ENCODE data around the gene UBR4.

UBR4 gene

DNA sequence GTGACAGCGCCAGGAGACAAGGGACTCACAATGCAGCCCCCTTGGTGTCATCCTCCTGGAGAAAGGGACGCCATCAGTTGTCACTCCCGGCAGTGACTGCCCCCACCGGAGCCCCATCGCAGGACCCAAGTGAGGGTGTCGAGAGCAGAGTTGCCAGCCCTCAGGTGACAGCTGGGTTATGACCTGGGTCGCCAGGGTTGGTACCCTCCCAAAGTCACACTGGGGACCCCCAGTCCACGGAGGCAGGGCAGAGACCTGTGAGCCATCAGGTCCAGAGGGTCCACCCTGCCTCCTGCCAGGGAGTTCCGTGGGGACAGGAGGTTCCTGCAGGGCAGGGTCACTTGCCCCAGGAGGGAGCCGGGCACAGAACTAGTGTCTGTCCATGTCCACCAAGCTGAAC, 175.3 kb downstream of the UBR4 start:
- Histone ChIP-seq H3K4me3 (ENCODE audit: low read length) (no peak overlapping the region), H3K4me1 (ENCODE audit: control insufficient read depth, low read length) (no peaks in the 10 kb centered on the region), H3K9me3 (ENCODE audit: control insufficient read depth, insufficient read depth, low read length) (no peaks in the 10 kb centered on the region), H3K9me2 (replicated peaks; ENCODE audit: control insufficient read depth, low read length) (no peaks in the 10 kb centered on the region), H4K20me1 (ENCODE audit: control insufficient read depth, insufficient read depth, low read depth, low read length) (no peaks in the 10 kb centered on the region), H3K27ac (ENCODE audit: low read depth, low read length) (no peak overlapping the region), H3K4me2 (ENCODE audit: low read length) (no peak overlapping the region), H3F3A (ENCODE audit: control insufficient read depth, insufficient read depth) (no peaks in the 10 kb centered on the region), H3K36me3 (ENCODE audit: control insufficient read depth, low read length) (no peaks in the 10 kb centered on the region), H3K27me3 (ENCODE audit: control insufficient read depth, low read length) (0 out of 2 replicates have a peak, but pooled peaks cover 2% of the 10 kb centered on the region), H3K79me2 (ENCODE audit: control insufficient read depth, low read length) (no peaks in the 10 kb centered on the region)
- TF ChIP-seq, protein P1, sequence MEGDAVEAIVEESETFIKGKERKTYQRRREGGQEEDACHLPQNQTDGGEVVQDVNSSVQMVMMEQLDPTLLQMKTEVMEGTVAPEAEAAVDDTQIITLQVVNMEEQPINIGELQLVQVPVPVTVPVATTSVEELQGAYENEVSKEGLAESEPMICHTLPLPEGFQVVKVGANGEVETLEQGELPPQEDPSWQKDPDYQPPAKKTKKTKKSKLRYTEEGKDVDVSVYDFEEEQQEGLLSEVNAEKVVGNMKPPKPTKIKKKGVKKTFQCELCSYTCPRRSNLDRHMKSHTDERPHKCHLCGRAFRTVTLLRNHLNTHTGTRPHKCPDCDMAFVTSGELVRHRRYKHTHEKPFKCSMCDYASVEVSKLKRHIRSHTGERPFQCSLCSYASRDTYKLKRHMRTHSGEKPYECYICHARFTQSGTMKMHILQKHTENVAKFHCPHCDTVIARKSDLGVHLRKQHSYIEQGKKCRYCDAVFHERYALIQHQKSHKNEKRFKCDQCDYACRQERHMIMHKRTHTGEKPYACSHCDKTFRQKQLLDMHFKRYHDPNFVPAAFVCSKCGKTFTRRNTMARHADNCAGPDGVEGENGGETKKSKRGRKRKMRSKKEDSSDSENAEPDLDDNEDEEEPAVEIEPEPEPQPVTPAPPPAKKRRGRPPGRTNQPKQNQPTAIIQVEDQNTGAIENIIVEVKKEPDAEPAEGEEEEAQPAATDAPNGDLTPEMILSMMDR (IDR thresholded peaks at IDR 0.05; ENCODE audit: low read depth, low read length, poor library complexity, severe bottlenecking) = no peak
- TF ChIP-seq EZH2phosphoT487 (IDR thresholded peaks at IDR 0.05; ENCODE audit: borderline replicate concordance, low read length) = no peak

DNA sequence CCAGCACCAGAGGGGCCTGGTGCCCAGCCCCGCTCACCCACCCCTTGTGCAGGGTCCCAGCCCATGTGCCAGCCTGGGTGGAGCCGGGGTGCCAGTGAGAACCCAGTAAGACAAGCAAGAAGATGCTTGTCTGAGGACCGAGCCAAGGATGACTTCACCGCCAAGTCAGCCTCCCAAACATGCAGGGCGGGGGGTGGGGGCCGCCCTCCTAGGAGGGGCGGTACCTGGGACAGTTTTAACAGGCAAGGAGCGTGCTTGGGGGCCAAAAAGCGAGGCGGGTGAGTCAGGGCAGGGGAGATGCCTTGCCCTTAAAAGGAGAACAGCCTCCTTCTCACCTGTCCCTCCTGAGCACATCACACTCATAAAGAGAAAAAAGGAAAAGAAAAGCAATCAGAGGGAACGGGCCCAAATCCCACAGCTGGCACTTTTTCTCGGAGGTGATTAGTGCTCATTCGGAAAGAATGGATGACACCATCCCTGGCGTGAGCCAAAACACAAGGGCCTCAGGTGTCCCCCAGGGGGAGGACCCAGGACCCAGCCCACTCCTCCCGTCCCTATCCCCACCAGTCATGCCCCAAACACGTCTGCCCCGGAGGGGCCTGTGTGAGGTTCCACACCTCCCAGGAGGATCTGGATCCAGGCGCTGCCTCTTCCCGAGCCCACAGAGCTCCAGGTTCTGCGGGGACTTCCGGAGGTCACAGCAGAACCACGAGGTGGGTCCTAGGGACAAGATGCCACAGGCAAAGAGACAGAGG, 176.0 kb downstream of the UBR4 start:
- 0 out of 2 replicates have a peak, but pooled peaks cover 2% of the 10 kb centered on the region for H3K27me3 ChIP-seq (ENCODE audit: control insufficient read depth, low read length)
- H3K9me3 ChIP-seq (ENCODE audit: control insufficient read depth, insufficient read depth, low read length) = no peaks in the 10 kb centered on the region
- H4K20me1 ChIP-seq (ENCODE audit: control insufficient read depth, insufficient read depth, low read depth, low read length) = no peaks in the 10 kb centered on the region
- no peaks in the 10 kb centered on the region for H3K36me3 ChIP-seq (ENCODE audit: control insufficient read depth, low read length)
- H3K4me2 ChIP-seq (ENCODE audit: low read length) = no peak overlapping the region
- no peak overlapping the region for H3K4me3 ChIP-seq (ENCODE audit: low read length)
- H3K79me2 ChIP-seq (ENCODE audit: control insufficient read depth, low read length) = no peaks in the 10 kb centered on the region
- no peaks in the 10 kb centered on the region for H3F3A ChIP-seq (ENCODE audit: control insufficient read depth, insufficient read depth)
- H3K27ac ChIP-seq (ENCODE audit: low read depth, low read length) = no peak overlapping the region
- TF ChIP-seq EZH2phosphoT487 (IDR thresholded peaks at IDR 0.05; ENCODE audit: borderline replicate concordance, low read length) = no peak
- H3K4me1 ChIP-seq (ENCODE audit: control insufficient read depth, low read length) = no peaks in the 10 kb centered on the region
- no peaks in the 10 kb centered on the region for H3K9me2 ChIP-seq (replicated peaks; ENCODE audit: control insufficient read depth, low read length)

DNA sequence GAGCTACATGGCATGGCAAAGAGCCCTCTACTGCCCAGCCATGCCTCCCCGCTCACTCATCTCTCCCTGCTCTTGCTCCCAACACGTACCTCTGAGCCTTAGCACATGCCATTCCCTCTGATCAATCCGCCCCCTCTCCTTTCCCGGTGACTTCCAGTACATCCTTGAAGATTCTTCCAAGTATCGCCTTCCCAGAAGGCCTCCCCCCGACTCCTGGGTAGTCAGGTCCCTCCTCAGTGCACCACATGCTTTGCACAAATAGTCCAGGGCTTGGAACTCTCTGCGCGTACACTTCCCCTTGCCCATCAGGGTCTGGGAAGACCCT, 176.6 kb downstream of the UBR4 start:
- Histone ChIP-seq H3K36me3 (ENCODE audit: control insufficient read depth, low read length) (no peaks in the 10 kb centered on the region), H3K4me3 (ENCODE audit: low read length) (no peak overlapping the region), H3K27ac (ENCODE audit: low read depth, low read length) (no peak overlapping the region), H3K4me1 (ENCODE audit: control insufficient read depth, low read length) (no peaks in the 10 kb centered on the region), H4K20me1 (ENCODE audit: control insufficient read depth, insufficient read depth, low read depth, low read length) (no peaks in the 10 kb centered on the region), H3K4me2 (ENCODE audit: low read length) (no peak overlapping the region), H3K79me2 (ENCODE audit: control insufficient read depth, low read length) (no peaks in the 10 kb centered on the region), H3K27me3 (ENCODE audit: control insufficient read depth, low read length) (no peaks in the 10 kb centered on the region), H3K9me2 (replicated peaks; ENCODE audit: control insufficient read depth, low read length) (no peaks in the 10 kb centered on the region), H3F3A (ENCODE audit: control insufficient read depth, insufficient read depth) (no peaks in the 10 kb centered on the region), H3K9me3 (ENCODE audit: control insufficient read depth, insufficient read depth, low read length) (no peaks in the 10 kb centered on the region)
- TF ChIP-seq, protein P1 (IDR thresholded peaks at IDR 0.05; ENCODE audit: low read depth, low read length, poor library complexity, severe bottlenecking) = no peak
- no peak for TF ChIP-seq EZH2phosphoT487 (IDR thresholded peaks at IDR 0.05; ENCODE audit: borderline replicate concordance, low read length)

DNA sequence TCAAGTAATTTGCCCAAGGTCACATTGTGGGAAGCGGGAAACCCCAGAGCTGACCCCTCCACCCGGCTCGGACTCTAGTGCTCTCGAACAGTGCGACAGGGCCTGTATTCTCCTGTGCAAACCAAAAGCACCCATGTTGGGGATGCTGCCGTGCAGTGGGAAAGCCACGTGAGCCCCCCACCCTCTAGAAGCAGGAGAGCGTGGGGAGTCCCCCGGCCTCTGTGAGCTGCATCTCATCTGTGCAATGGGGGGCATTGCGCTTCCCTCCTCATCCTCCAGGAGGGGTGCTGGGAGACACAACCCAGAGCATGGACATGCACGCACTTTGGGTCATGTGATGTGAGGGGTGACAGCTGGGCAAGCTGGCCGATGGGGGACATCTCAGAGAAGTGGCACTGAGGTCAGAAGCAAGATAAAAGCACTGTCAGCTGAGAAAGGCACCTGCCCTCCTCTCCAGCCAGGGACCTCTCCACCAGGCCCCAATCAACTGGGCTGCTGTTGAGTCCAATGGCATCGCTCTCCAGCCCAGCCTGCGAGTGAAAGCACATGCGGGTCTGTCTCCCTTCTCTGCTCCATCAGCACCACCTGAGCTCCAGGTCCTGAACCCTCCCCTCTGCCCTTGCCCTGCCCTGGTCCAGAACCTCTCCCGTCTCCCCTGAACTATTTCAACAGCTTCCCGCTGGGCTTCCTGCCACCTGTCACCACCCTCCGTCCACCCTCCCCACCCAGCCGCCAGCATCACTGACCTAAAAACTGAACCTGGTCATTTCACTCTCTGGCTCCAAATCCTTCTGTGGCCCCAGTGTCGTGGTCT, 177.2 kb downstream of the UBR4 start:
- TF ChIP-seq EZH2phosphoT487 (IDR thresholded peaks at IDR 0.05; ENCODE audit: borderline replicate concordance, low read length) = no peak
- TF ChIP-seq, protein P1 (IDR thresholded peaks at IDR 0.05; ENCODE audit: low read depth, low read length, poor library complexity, severe bottlenecking) = no peak
- no peaks in the 10 kb centered on the region for H3K27me3 ChIP-seq (ENCODE audit: control insufficient read depth, low read length)

More for the DNA sequence above, 177.2 kb downstream of the UBR4 start:
- Histone ChIP-seq H3K4me1 (ENCODE audit: control insufficient read depth, low read length) (no peaks in the 10 kb centered on the region), H3K36me3 (ENCODE audit: control insufficient read depth, low read length) (no peaks in the 10 kb centered on the region), H3K9me2 (replicated peaks; ENCODE audit: control insufficient read depth, low read length) (no peaks in the 10 kb centered on the region), H3K79me2 (ENCODE audit: control insufficient read depth, low read length) (no peaks in the 10 kb centered on the region), H3K9me3 (ENCODE audit: control insufficient read depth, insufficient read depth, low read length) (no peaks in the 10 kb centered on the region), H4K20me1 (ENCODE audit: control insufficient read depth, insufficient read depth, low read depth, low read length) (no peaks in the 10 kb centered on the region), H3K27ac (ENCODE audit: low read depth, low read length) (no peak overlapping the region), H3K4me3 (ENCODE audit: low read length) (no peak overlapping the region), H3K4me2 (ENCODE audit: low read length) (no peak overlapping the region), H3F3A (ENCODE audit: control insufficient read depth, insufficient read depth) (no peaks in the 10 kb centered on the region)

All from DOHH2 (cell line).